MM.1S (cell line): ENCODE data around the gene OGDHL.

Source experiments
- DNase-seq: peaks from one replicate; pipeline ENCODE4 v3.0.0-alpha.2; 2015
- H2AFZ ChIP-seq: fragments of 300-600 bp; sonication (generic); 2 replicates; pipeline ENCODE4 v1.6.0; 2016; ENCODE audit warnings: antibody characterized with exemption, low read length
- H3F3A ChIP-seq: fragments of 300-600 bp; sonication (generic); 2 replicates; pipeline ENCODE4 v1.6.1; 2016; ENCODE audit warnings: mild to moderate bottlenecking, antibody characterized with exemption, low read length, moderate library complexity, mixed read lengths; ENCODE audit not compliant: insufficient read depth
- H3K27ac ChIP-seq: fragments of 300-600 bp; sonication (generic); 2 replicates; pipeline ENCODE4 v1.5.1; 2016; ENCODE audit warnings: mild to moderate bottlenecking, low read length
- H3K27me3 ChIP-seq: fragments of 300-600 bp; sonication (generic); replicated peaks from 2 replicates; pipeline ENCODE4 v1.6.0; 2016; ENCODE audit warnings: low read length; ENCODE audit not compliant: insufficient read depth
- H3K36me3 ChIP-seq: fragments of 300-600 bp; sonication (generic); replicated peaks from 2 replicates; pipeline ENCODE4 v1.6.1; 2016; ENCODE audit warnings: mild to moderate bottlenecking, low read length, mixed read lengths; ENCODE audit not compliant: insufficient read depth
- H3K4me1 ChIP-seq: fragments of 300-600 bp; sonication (generic); 2 replicates; pipeline ENCODE4 v1.6.1; 2016; ENCODE audit warnings: low read length, mixed read lengths
- H3K4me2 ChIP-seq: fragments of 300-600 bp; sonication (generic); 2 replicates; pipeline ENCODE4 v1.6.0; 2016; ENCODE audit warnings: low read depth, low read length
- H3K4me3 ChIP-seq: fragments of 300-600 bp; sonication (generic); 2 replicates; pipeline ENCODE4 v1.5.1; 2016; ENCODE audit warnings: low read length, mixed read lengths
- H3K79me2 ChIP-seq: fragments of 300-600 bp; sonication (generic); 2 replicates; pipeline ENCODE4 v1.6.1; 2016; ENCODE audit warnings: mixed run types, low read length, mixed read lengths
- H3K9ac ChIP-seq: fragments of 300-600 bp; sonication (generic); 2 replicates; pipeline ENCODE4 v1.6.1; 2016; ENCODE audit warnings: low read length, mixed read lengths
- H3K9me2 ChIP-seq: fragments of 300-600 bp; sonication (generic); replicated peaks from 2 replicates; pipeline ENCODE4 v1.6.1; 2016; ENCODE audit warnings: mild to moderate bottlenecking, low read length, mixed read lengths; ENCODE audit not compliant: insufficient read depth
- H3K9me3 ChIP-seq: fragments of 300-600 bp; sonication (generic); replicated peaks from 2 replicates; pipeline ENCODE4 v1.6.1; 2016; ENCODE audit warnings: mild to moderate bottlenecking, low read length, mixed read lengths; ENCODE audit not compliant: insufficient read depth
- H4K20me1 ChIP-seq: fragments of 300-600 bp; sonication (generic); 2 replicates; pipeline ENCODE4 v1.6.1; 2016; ENCODE audit warnings: mild to moderate bottlenecking, low read length, moderate library complexity, mixed read lengths; ENCODE audit not compliant: insufficient read depth
- EZH2 ChIP-seq: fragments of 300-600 bp; sonication (generic); optimal IDR thresholded peaks from 2 replicates; pipeline ENCODE3; 2017; ENCODE audit warnings: low read depth, mild to moderate bottlenecking, antibody characterized with exemption, low read length, mixed read lengths
- EZH2phosphoT487 ChIP-seq: fragments of 300-600 bp; sonication (generic); IDR thresholded peaks from 2 replicates; pipeline ENCODE4 v1.6.1; 2018; ENCODE audit warnings: antibody characterized with exemption, low read length
- TF ChIP-seq, protein P1 (sequence below): fragments of 300-600 bp; sonication (generic); IDR thresholded peaks from 2 replicates; pipeline ENCODE4 v1.5.1; 2016; ENCODE audit warnings: antibody characterized with exemption, low read length, mixed read lengths

OGDHL gene

DNA sequence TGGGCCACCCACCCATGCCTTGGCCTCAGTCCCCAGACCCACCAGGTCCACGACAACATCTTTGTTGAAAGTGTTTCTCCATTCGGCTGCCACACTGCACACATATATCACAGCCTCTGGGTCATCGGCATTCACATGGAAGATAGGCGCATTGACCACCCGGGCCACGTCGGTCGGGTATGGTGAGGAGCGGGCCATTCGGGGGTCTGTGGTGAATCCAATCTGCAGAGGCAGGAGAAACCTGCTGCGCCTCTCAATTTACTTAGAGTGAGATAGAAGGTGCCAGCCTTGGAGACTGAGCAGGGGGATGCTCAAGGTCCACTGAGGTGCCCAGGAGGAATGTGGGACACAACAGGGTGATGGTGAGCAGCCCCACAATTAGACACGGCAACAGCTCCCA lies 16.4 kb downstream of the OGDHL start:
- H3K79me2 ChIP-seq = no peaks in the 10 kb centered on the region
- H3K27ac ChIP-seq = no peak overlapping the region
- H3K4me1 ChIP-seq = no peaks in the 10 kb centered on the region
- no peak overlapping the region for H2AFZ ChIP-seq
- TF ChIP-seq EZH2phosphoT487 = no peak
- TF ChIP-seq EZH2 = no peak
- TF ChIP-seq, protein P1, sequence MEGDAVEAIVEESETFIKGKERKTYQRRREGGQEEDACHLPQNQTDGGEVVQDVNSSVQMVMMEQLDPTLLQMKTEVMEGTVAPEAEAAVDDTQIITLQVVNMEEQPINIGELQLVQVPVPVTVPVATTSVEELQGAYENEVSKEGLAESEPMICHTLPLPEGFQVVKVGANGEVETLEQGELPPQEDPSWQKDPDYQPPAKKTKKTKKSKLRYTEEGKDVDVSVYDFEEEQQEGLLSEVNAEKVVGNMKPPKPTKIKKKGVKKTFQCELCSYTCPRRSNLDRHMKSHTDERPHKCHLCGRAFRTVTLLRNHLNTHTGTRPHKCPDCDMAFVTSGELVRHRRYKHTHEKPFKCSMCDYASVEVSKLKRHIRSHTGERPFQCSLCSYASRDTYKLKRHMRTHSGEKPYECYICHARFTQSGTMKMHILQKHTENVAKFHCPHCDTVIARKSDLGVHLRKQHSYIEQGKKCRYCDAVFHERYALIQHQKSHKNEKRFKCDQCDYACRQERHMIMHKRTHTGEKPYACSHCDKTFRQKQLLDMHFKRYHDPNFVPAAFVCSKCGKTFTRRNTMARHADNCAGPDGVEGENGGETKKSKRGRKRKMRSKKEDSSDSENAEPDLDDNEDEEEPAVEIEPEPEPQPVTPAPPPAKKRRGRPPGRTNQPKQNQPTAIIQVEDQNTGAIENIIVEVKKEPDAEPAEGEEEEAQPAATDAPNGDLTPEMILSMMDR = no peak
- no peaks in the 10 kb centered on the region; the same call in 1 of the 2 replicates for H3K27me3 ChIP-seq
- H3F3A ChIP-seq = no peaks in the 10 kb centered on the region
- DNase-seq = no peak
- no peaks in the 10 kb centered on the region for H3K9me3 ChIP-seq
- H3K4me3 ChIP-seq = no peak overlapping the region
- H3K9ac ChIP-seq = no peak overlapping the region
- H3K4me2 ChIP-seq = no peak overlapping the region
- no peaks in the 10 kb centered on the region for H3K9me2 ChIP-seq
- H3K36me3 ChIP-seq = no peaks in the 10 kb centered on the region
- no peaks in the 10 kb centered on the region for H4K20me1 ChIP-seq

- H2AFZ ChIP-seq = no peak overlapping the region
- no peaks in the 10 kb centered on the region for H4K20me1 ChIP-seq
- H3K9me2 ChIP-seq = no peaks in the 10 kb centered on the region
- no peaks in the 10 kb centered on the region for H3K79me2 ChIP-seq
- no peak overlapping the region for H3K9ac ChIP-seq
- H3K4me2 ChIP-seq = no peak overlapping the region
- H3K9me3 ChIP-seq = no peaks in the 10 kb centered on the region
- no peaks in the 10 kb centered on the region for H3K4me1 ChIP-seq
- H3K27me3 ChIP-seq = no peaks in the 10 kb centered on the region; the same call in 1 of the 2 replicates
- no peak for DNase-seq
- no peaks in the 10 kb centered on the region for H3F3A ChIP-seq
- H3K36me3 ChIP-seq = no peaks in the 10 kb centered on the region
- no peak overlapping the region for H3K27ac ChIP-seq
- no peak for TF ChIP-seq EZH2
- TF ChIP-seq EZH2phosphoT487 = no peak
- H3K4me3 ChIP-seq = no peak overlapping the region
Observed at GRCh38 chr10:49744924-49745605, 17.1 kb downstream of the OGDHL start.

GRCh38 chr10:49744091-49744685 lies 17.9 kb downstream of the OGDHL start:
- no peaks in the 10 kb centered on the region for H4K20me1 ChIP-seq
- no peak overlapping the region for H2AFZ ChIP-seq
- H3K27me3 ChIP-seq = no peaks in the 10 kb centered on the region; the same call in 1 of the 2 replicates
- no peak for DNase-seq
- no peak overlapping the region for H3K4me3 ChIP-seq
- H3K79me2 ChIP-seq = no peaks in the 10 kb centered on the region
- H3F3A ChIP-seq = no peaks in the 10 kb centered on the region
- TF ChIP-seq EZH2 (no peak), EZH2phosphoT487 (no peak)
- TF ChIP-seq, protein P1 = no peak
- no peaks in the 10 kb centered on the region for H3K9me3 ChIP-seq
- H3K4me2 ChIP-seq = no peak overlapping the region
- no peaks in the 10 kb centered on the region for H3K4me1 ChIP-seq
- H3K27ac ChIP-seq = no peak overlapping the region
- H3K9me2 ChIP-seq = no peaks in the 10 kb centered on the region
- no peak overlapping the region for H3K9ac ChIP-seq
- H3K36me3 ChIP-seq = no peaks in the 10 kb centered on the region

- no peak overlapping the region for H2AFZ ChIP-seq
- DNase-seq = no peak
- H3K9me2 ChIP-seq = no peaks in the 10 kb centered on the region
- H3K4me3 ChIP-seq = no peak overlapping the region
- H3F3A ChIP-seq = no peaks in the 10 kb centered on the region
- H3K9ac ChIP-seq = no peak overlapping the region
- H3K9me3 ChIP-seq = no peaks in the 10 kb centered on the region
- no peaks in the 10 kb centered on the region for H4K20me1 ChIP-seq
- TF ChIP-seq, protein P1 = no peak
- TF ChIP-seq EZH2 (no peak), EZH2phosphoT487 (no peak)
- no peak overlapping the region for H3K27ac ChIP-seq
- no peak overlapping the region for H3K4me2 ChIP-seq
- peaks cover 4% of the 10 kb centered on the region; the same call in 1 of the 2 replicates for H3K27me3 ChIP-seq
- no peaks in the 10 kb centered on the region for H3K79me2 ChIP-seq
- H3K36me3 ChIP-seq = no peaks in the 10 kb centered on the region
- H3K4me1 ChIP-seq = no peaks in the 10 kb centered on the region
Observed at GRCh38 chr10:49743464-49744075, 18.6 kb downstream of the OGDHL start.
